CD4-positive, alpha-beta T cell treated with Interleukin-15 for 1 hour (primary cell): ENCODE results near the gene RPRD1B.

Experiments
- DNase-seq: peaks from one replicate; pipeline ENCODE4 v3.0.0-alpha.2; 2020

Gene RPRD1B

GRCh38 chr20:38043512-38044300 lies 10.2 kb downstream of the RPRD1B start:
- no peak for DNase-seq

- DNase-seq: no peak
Observed at GRCh38 chr20:38044685-38045084, 11.1 kb downstream of the RPRD1B start.

- DNase-seq: no peak
Observed at GRCh38 chr20:38046572-38046971, 13.0 kb downstream of the RPRD1B start.

GRCh38 chr20:38049800-38050199 lies 16.3 kb downstream of the RPRD1B start:
- DNase-seq: no peak

DNA sequence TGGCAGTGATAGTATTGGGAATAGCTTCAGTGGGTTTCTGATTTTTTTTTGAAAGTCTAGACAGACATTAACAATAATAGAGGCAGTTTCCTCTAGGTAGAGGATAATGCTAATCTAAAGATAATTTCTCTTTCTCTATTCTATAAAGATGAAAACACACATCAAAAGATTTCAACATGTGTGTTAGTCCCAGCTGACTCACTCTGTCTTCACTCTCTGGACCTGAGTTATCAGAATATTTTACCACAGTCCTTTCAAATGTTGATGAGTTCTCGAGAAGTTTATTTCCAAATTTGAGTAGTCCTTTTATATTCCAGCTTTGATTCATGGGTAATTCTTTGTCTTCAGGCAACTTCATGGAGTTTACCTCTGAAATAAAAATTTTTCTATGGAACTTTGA lies 17.1 kb downstream of the RPRD1B start:
- DNase-seq: no peak

DNA sequence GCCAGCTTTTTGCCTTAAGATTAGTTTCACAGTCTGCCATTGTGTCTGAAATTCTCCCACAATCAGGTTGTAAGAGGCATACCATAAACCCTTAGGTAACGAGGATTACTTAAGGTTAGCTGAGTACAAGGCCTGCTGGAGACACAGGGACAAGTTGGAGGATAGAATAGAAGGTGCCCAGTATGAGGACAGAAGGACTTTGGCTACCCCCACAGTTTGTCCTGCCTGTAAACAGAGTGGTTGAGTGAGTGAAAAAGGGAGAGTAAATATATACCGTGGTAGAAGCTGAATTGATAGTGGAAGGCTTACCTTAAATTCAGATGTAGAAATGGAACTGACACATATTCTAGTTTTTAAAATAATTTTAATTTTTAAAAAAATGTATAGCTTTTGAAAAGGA lies 19.3 kb downstream of the RPRD1B start:
- DNase-seq: no peak

- no peak for DNase-seq
Observed at GRCh38 chr20:38054647-38055046, 21.1 kb downstream of the RPRD1B start.

GRCh38 chr20:38055294-38055693 lies 21.7 kb downstream of the RPRD1B start:
- DNase-seq: no peak

DNA sequence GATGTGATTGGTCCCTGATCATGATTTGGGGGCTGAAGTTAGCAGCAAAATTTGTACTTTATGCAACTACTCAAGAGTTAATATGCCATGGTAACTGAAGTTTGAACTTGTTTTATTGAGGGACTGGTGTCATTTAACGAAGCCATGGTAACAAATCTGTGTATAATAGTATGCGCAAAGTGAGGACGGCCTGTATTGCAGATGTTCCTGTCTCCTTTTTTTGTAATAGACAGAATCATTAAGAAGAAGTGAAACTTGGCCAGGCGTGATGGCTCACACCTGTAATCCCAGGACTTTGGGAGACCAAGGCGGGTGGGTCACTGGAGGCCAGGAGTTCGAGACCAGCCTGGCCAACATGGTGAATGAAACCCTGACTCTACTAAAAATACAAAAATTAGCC lies 22.3 kb downstream of the RPRD1B start:
- DNase-seq: no peak

GRCh38 chr20:38057351-38057972 lies 23.9 kb downstream of the RPRD1B start:
- DNase-seq: peak; percentile 70

DNA sequence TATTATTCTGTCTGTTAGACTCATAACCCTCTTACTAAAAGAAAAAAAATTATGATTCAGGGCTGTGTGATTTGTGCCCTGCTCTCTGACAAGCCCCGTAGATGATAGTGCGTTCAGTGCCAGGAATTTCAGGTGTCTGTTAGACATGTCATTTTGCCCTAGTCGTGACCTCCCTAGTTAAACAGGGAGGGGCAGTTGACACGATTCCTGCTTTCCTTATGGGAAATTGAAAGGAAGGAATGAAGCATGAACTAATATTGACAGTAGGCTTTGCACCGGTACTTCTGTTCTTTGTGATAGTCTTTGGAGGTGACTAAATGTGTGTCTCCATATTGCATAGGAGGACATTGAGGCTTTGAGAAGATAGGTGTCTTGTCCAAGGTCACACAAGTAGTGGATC lies 26.3 kb downstream of the RPRD1B start:
- no peak for DNase-seq

DNA sequence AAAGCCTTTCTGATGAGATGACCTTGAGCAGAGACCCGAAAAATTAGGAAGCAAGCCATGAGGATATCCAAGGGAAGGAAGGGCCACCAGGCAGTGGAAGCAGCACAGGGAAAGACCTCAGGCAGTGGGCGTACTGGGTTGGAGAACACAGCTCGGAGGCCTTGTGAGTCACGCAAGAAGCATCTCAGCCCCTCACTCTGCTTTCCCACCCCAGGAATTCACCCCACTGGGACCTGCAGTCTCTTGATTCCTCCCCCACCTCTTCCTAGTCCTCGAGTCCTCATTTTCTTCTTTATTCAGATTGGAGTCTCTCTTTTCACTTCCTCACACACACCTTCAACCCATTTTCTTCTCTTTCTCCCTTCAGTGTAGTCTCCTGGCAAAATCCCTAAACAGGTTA lies 27.0 kb downstream of the RPRD1B start:
- DNase-seq: no peak

- no peak for DNase-seq
Observed at GRCh38 chr20:38061109-38061508, 27.6 kb downstream of the RPRD1B start.

- no peak for DNase-seq
Observed at GRCh38 chr20:38062890-38063289, 29.3 kb downstream of the RPRD1B start.

GRCh38 chr20:38063911-38064530 lies 30.5 kb downstream of the RPRD1B start:
- no peak for DNase-seq

- DNase-seq: no peak
Observed at GRCh38 chr20:38065764-38066375, 32.3 kb downstream of the RPRD1B start.

DNA sequence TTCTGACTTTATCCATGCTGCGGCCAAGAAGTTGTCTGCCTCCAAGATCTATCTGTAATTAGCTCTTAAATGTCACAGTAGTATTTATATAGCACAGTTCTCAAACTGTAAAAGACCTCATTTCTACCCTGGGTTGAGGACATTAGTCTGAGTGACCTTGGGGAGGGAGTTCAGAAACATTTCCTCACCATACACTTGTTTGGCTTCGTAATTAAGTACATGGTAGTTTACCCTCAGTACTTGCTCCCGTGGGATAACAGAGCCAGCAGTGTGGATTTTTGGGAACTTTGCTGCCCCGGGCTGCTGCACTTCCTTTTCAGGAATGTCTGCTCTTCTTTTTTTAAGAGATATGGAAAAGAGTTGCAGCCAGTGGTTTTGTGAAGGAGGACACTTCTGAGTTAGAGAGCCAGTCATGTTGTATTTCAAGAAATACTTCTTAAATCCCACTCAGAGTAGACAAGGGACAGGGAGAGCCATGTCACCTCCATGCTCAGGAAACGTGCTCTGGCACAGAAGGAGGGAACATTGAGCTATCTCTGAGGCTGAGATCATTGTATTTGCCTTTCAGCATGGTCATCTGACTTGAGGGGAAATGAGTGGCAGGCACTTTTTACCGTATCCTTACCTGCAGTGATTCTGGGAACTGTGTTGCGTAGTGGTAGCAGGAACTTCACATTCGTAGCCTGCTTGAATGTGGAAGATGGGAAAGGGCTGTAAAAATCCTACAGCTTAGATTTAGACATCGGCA lies 33.6 kb downstream of the RPRD1B start:
- no peak for DNase-seq

DNA sequence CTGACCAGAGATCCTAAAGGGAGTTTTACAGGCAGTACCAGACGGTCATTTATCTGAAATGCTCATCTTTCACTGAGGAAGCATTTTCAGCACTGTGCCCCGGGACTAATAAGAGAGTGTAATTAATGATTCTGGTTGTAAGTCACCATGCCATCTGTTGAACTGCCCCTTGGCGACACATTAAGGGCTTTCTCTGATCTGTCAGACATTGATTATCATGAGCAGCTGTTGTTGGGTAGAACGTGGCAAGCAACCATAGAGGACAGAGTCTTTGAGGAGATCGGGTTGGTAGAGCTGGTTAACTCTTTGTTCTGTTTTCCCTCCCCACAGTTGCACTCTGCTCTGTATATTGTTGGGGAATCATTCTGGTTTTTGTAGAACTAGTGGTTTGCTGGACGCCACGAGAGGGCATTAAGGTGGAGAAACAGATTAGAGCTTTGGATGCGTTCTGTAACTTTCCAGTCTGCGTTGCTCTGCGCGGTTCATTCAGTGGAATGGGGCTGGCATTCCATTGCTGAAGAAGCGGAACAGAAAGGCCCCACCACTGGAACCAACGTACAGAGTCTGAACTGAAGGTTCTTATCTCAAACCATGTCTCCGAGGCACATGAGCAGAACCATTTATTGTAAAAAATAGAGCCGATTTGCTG lies 34.3 kb downstream of the RPRD1B start:
- no peak for DNase-seq

DNA sequence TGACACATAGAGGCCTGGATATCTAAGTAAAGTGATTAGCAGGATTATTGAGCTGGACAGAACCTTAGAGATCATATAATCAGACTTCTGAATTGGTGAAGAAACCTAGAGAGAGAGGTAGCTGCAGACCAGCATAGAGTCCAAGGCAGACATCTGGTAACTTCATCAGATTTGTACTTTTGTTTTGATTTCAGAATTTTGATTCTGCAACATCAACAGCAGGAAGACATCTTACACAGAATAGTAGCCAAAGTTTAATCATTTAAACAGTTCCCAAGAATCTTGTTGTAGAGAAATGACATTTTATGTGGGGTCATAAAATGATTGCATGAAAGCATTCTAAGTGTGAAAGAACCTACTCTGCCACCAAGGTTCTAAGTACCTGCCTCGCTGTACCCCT lies 39.4 kb downstream of the RPRD1B start:
- no peak for DNase-seq

DNA sequence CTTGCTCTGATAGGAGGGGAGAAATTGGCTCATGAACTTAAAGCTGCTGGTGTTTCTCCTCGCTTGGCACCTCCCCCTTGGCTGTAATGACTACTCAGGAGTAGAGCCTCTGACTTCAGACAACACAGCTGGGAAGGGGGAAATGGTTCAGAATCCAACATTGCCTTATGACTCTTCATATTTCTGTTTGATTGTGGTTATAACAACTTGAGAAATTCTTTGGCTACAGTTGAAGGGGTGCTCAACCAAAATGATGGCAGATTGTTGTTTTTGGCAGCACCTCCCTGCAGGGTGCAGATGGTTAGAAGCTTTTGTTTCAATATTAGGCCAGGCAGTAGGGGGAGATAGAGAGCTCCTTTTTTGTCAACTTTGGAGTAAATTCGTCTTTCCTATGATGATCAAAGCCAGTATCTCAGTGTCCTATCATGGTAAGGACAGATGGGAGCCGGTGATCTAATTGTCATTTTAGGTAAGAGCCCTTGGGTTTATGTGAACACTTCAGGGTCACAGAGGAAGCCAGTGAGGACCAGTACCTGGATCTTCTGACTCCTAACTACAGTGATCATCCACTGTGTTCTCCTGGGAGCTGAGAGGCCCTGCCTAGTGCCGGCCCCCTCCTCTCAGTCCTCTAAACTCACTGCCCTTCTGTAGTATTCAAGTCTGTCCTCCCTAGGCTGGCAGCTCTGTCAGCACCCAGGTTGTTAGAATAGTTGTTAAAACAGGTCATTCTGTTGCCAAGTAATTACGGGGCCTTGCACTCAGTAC lies 39.9 kb downstream of the RPRD1B start:
- no peak for DNase-seq

DNA sequence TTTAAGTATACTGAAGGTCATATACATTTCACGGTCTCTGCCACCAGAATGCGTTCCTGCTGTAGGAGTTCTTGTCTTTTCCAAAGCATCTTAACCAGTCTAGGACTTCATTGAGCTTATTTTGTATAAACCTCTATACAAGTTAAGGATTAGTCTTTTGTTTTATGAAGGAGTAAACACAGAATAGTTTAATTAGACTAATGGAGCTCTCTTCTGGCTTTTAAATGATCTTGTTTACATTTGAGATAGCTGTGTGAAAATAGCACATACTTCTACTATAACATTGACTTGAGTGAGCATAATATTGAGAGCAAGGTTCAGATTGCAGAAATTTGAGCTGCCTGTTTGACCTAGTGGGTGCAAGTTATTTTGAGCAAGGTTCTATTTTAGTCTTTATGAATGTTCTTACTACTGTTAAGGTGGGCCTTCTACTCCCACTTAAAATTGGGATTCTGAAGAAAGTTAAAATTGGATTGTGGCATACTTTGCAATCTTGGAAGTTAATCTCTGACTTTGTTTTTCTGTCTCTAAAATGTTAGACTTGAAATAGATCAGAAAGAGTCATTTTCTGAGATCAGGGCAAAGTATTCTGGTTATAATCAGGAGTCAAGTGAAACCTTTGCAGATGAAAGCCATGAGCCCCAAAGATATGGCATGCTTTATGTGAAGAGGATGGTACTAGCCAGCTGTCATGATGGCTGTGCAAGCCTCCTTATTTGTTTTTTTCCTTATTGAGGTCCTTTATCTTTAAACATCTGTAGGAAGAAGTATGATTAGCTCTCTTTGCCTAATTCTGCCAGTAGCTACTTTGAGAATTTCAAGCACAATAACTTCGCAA lies 41.8 kb downstream of the RPRD1B start:
- no peak for DNase-seq
